Mesothelial cell of epicardium (in vitro differentiated cells): ENCODE data around the gene STK33. TPM values are rescaled to one million over a fixed set of nuclear protein-coding genes. Genes with fewer than 3 reads are reported as not detected.

Experiments
- DNase-seq, 2 experiments: peaks; one replicate each; pipeline ENCODE4 v3.0.0; 2021; ENCODE audit warnings: low spot score in 2 of 2; ENCODE audit not compliant: unreplicated experiment in 2 of 2
- H3K27ac Mint-ChIP-seq: 2 replicates; pipeline ENCODE4 v1.8.0; 2021; ENCODE audit warnings: mixed read lengths
- H3K27me3 Mint-ChIP-seq: 2 replicates; pipeline ENCODE4 v1.8.0; 2021; ENCODE audit warnings: low read depth, mixed read lengths
- H3K36me3 Mint-ChIP-seq: 2 replicates; pipeline ENCODE4 v1.8.0; 2021; ENCODE audit warnings: mixed read lengths
- H3K4me1 Mint-ChIP-seq: 2 replicates; pipeline ENCODE4 v1.8.0; 2021; ENCODE audit warnings: mixed read lengths
- H3K4me3 Mint-ChIP-seq: 2 replicates; pipeline ENCODE4 v1.8.0; 2021; ENCODE audit warnings: mild to moderate bottlenecking, moderate library complexity, mixed read lengths
- H3K9me3 Mint-ChIP-seq: 2 replicates; pipeline ENCODE4 v1.8.0; 2021; ENCODE audit warnings: mixed read lengths
- CTCF ChIP-seq: fragments of 200-600 bp; sonication (generic); IDR thresholded peaks from one replicate; pipeline ENCODE4 v1.5.0; 2021; ENCODE audit warnings: antibody characterized with exemption; ENCODE audit not compliant: unreplicated experiment
- total RNA-seq: library from RNA; stranded (reverse); gene quantifications from 3 replicates; pipeline ENCODE4 v1.2.1, GENCODE V29; 2021

Gene STK33
- total RNA-seq, 1 donor from 2014 or later, result 12.2 TPM

DNA sequence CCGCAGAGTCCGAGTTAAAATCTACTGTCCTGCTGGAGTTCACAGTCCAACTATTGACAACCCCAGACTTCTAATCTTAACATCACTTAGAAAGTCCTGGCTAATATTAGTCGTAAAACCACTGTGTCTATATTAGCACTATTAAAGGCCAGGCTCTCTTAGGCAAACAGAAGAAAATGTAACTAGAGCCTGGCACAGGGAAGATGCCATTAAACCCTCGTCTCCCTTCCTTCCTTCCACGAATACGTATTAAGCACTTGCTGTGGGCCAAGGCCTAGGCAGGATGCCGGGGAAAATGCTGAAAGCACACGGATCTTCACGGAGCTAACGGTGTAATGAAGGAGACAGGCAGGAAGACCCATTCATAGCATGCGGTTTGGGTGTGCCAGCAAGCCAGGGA, 248.8 kb downstream of the STK33 start:
- H3K27ac Mint-ChIP-seq, result no peak overlapping the region
- H3K36me3 Mint-ChIP-seq, result no peaks in the 10 kb centered on the region
- H3K4me1 Mint-ChIP-seq, result peaks cover 2% of the 10 kb centered on the region
- no peaks in the 10 kb centered on the region for H3K9me3 Mint-ChIP-seq
- no peak for DNase-seq
- TF ChIP-seq CTCF, result no peak
- no peak overlapping the region for H3K4me3 Mint-ChIP-seq
- peaks cover 10% of the 10 kb centered on the region for H3K27me3 Mint-ChIP-seq

DNA sequence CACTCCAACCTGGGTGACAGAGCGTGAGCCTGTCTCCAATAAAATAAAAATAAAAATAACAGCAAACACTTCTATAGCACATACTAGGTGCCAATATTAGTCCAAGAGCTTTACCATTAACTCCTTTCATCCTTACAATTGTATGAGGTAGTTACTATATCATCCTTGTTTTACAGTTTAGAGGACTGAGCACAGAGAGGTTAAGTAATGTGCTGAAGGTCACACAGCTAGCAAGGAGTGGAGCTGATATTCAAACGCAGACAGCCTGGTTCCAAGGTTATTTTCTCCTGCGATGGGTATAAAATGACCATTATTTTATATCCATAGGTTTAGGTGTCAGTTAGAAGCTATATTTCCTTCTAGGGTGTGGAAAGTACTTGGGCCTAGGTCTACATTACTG, 249.7 kb downstream of the STK33 start:
- H3K4me1 Mint-ChIP-seq, result peaks cover 2% of the 10 kb centered on the region
- no peak for DNase-seq
- TF ChIP-seq CTCF, result no peak
- no peak overlapping the region for H3K4me3 Mint-ChIP-seq
- no peaks in the 10 kb centered on the region for H3K36me3 Mint-ChIP-seq
- H3K27ac Mint-ChIP-seq, result no peak overlapping the region
- no peaks in the 10 kb centered on the region for H3K9me3 Mint-ChIP-seq
- peaks cover 5% of the 10 kb centered on the region for H3K27me3 Mint-ChIP-seq

GRCh38 chr11:8342821-8343681, 251.0 kb downstream of the STK33 start:
- Mint-ChIP-seq H3K36me3 (no peaks in the 10 kb centered on the region), H3K4me3 (no peak overlapping the region), H3K9me3 (no peaks in the 10 kb centered on the region), H3K4me1 (peaks cover 2% of the 10 kb centered on the region), H3K27ac (no peak overlapping the region), H3K27me3 (peaks cover 4% of the 10 kb centered on the region)
- TF ChIP-seq CTCF, result no peak
- no peak for DNase-seq

DNA sequence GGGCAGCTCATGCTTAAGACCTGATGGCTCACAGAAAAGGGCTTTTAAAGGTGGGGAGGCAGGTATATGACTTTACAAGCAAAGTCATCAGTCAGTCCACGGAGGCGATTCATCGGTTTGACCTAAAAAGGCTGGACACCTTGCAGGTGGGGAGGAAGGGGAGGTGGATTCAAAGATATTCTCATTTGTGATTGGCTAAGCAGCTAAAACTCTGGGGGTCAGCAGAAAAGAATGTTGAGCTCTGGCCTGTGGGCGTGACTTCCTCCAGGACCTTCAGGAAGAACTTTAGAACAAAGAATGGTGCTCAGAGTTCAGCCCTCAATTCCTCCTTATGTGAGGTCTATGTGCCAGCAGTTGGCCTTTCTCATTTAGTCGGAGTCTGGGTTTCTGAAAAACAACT, 252.0 kb downstream of the STK33 start:
- no peak overlapping the region for H3K4me3 Mint-ChIP-seq

More for the DNA sequence above, 252.0 kb downstream of the STK33 start:
- Mint-ChIP-seq H3K27ac (no peak overlapping the region), H3K9me3 (no peaks in the 10 kb centered on the region), H3K27me3 (peaks cover 4% of the 10 kb centered on the region), H3K4me1 (peaks cover 10% of the 10 kb centered on the region), H3K36me3 (no peaks in the 10 kb centered on the region)
- no peak for TF ChIP-seq CTCF
- DNase-seq, result no peak

Other genes with a start within 250 kb of the STK33 start
- 8.3 to 10.1 TPM (median 8.7 TPM) in 3 replicates for gene TRIM66, start 88.4 kb upstream of the STK33 start, total RNA-seq
- gene RPL27A, start 88.6 kb upstream of the STK33 start, total RNA-seq, result 923 to 980 TPM (median 964 TPM) in 3 replicates